GM21381 (cell line): Measurements from ENCODE around the gene ANO4.
A peak's percentile ranks its signal among the peaks of the same experiment; 100 is the strongest.
"Not testable (repeated sequence)": the region's sequence is repeated elsewhere in the genome, so short reads cannot be mapped to it uniquely, and the experiment has no call there.

Source experiments
- ATAC-seq: cut with Tn5 transposase; IDR thresholded peaks from one replicate; pipeline ENCODE4 v1.9.1; 2021; ENCODE audit warnings: mild to moderate bottlenecking, moderate library complexity; ENCODE audit not compliant: unreplicated experiment

The ANO4 gene

DNA sequence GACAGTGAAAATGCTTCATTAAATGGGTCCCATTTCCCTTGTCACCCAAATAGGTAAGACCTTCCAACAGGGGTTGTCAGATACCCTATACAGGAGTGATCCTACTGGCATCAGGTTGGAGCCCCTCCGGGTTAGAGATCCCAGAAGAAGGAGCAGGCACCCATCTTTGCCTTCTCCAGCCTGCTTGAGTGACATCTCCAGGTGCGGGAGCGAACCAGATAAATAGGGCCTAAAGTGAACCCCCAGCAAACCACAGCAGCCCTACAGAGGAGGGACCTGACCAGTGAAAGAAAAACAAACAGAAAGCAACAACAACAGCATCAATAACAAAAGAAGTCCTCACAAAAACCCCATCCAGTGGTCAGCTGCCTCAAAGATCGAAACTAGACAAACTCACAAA lies 233.2 kb downstream of the ANO4 start:
- no peak for ATAC-seq

DNA sequence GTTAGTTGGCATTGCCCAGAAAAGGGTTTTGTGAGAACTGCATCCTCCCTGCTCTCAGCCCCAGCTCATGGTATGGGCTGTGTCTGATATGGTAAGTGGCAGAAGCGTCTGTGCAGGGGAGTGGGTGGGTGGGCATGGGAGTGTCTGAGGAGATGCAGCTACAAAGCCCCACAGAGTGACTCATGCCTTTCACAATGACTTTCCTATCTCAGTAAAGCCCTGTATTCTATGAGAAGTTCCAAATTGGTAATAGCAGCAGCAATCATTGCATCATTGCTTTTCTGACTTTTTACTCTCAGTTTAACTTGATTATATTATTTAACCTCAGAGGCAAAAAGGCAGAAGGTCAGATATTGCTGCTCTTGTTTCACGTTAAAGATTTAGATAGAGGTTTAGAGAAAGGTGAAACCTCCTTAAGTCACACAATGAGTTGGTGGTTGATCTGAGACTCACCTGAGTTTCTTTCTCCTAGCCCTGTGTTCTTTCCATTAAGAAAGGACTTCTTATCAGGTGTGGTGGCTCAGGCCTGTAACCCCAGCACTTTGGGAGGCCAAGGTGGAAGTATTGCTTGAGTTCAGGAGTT lies 243.8 kb downstream of the ANO4 start:
- no peak for ATAC-seq

DNA sequence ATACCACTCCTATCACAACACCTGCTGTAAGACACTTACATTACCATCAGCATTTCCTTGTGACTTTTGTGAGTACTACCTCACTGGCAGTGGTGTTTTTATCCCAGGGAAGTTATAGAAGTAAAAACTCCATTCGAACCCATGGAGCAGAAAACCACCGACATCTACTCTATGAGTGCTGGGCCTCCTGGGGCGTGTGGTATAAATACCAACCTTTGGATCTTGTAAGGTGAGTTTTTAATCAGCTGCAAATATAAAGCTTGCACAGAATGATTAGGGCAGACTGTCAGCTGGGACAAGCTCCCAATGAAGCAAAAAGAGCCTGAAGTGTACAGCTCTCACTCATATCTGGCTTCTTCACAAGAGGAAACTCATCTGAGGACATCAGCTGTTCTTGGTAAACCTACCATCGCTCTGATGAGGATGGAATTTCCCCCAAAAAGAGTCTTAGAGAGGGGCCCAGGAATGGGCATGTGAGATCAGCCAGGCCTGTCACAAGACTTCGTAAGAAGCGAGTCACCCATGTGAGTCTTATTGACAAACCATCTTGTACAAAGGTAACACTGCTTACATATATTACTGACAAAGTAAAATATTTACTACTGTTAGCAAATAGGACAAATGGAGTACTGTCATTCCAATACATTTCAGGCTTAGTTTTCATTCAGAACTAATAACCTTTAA lies 245.4 kb downstream of the ANO4 start:
- ATAC-seq, result no peak

DNA sequence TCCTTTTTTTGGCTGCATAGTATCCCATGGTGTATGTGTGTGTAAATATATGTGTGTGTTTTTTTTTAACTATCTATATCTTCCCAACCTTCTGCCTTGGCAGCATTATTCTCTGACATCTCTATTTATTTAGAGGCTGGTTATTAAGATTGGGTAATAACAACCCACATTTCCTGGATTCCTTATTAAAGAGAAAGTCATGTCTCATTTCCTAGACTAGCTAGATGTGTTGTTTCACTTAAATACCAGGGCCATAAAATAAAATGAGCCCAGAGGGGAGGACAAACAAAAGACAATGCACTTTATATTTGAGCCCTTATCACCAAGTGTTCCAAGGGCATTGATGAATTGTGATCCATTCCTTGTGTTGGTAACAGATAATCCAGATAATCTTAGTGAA lies 246.4 kb downstream of the ANO4 start:
- ATAC-seq, result no peak

DNA sequence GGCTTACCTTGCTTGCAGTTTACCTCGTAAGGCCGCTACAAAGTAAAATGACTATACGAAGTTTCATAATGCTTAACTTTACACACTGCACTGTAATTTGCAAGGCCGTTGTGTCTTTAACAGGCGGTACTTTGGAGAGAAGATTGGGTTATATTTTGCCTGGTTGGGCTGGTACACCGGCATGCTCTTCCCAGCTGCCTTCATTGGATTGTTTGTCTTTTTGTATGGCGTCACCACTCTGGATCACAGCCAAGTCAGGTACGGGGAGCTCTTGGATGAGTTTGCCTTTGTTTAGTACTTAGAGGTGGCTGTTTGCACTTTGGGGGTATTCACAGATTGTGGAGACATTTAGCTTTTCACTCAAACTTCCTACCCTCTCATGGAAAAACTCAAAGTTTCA lies 247.6 kb downstream of the ANO4 start:
- ATAC-seq, result no peak

DNA sequence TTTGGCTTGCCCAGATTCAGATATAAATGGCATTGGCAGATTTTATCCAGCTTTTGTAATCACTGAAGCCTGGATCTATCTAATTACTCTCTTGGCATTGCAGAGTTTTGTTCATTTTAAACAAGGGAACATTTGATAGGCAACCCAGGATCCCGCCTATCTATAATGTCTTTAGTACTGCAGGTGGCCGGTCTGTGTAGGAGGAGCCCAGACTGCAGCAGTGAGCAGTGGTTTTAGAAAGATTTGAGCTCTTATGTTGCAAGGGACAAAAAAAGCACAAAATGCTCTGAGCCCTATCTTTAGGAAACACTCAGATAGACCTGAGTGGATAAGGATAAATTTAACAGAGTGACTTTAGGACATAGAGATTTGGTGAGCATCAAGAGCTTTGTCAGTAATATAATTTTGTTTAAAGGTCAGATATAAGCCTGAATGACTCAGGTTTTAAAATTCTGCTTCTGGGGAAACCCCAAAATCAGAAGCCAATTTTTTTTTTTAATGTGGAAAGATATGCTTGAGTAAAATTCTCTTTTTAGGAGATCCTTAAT lies 250.0 kb downstream of the ANO4 start:
- ATAC-seq, result no peak

DNA sequence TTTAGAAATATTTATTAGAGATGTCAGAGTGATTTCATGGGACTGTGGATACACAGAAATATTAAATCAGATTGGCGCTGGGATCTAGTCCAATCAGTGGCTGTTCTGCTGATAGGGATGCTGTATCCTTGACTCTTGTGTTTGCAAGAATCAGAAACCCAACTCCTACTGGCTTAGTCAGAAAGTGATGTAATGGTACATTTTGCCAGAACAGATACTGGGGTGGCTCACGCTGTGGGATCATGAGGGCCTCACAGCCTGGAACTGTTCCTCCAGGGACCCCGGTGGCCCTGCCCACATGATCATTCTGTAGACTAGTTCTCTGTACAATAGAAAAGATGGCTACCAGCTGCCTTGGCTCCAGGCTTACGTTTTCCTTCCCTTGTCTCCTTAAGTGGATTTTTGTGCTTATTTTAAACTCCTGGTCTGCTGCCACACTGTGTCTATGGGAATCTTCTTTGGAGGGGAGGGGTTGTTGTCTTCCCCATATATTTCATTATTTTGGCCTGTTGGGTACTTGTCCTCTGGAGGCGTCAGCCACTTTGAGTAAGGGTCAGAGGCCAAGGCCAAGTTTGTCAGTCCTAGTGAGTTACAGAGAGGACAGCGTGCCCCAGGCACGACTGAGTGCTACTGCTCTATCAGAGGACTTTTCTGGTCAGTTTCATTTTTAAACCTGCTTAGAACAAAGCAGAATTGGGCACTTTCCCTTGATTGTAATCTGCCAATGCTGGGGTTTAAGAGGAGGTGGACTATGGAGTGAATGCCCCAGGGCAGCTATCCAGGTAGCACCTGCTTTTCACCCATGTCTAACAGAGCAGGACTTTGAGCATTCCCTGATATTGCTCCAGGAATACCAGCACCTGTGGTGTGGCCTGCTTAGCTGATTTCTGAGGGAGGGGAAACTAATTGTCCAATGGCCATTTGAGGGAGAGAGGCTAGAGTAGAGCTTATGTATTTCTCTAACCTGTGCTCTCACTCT lies 251.2 kb downstream of the ANO4 start:
- ATAC-seq, result no peak

DNA sequence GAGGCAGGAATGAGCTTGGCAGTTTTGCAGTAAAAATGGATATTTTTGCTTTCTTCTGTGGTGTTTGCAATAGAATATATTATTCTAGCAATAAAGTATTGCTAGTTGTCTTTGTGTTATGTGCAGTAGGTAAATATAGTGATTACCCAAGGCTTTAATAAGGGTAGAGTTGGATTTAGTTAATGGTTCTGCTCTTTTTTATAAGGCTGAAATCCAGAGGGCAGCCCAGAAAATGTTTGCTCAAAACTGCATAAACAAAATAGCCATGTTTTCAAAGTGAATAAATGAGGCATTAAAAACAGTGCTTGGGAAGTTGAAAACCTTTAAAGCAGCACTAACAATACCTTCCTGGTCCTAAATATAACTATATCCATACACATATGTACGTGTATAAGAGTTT lies 253.1 kb downstream of the ANO4 start:
- ATAC-seq, result no peak

DNA sequence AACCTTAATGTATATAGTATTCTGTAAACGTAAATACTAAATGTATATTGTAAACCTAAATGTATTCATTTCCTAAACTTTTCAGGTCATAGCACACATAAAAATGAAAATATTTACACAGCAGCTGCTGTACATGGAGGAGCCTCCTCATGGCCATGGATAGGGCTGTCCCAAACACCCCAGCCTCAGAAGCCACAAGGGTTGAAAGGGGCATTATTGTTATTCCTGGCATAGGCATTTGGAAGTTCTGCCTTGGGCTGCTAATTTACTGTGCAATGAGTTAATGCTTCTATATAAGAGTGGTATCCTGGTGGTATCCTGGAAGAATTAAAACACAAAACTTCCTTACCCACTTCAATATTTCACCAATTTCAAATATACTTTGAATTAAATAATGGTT lies 256.1 kb downstream of the ANO4 start:
- ATAC-seq, result no peak

DNA sequence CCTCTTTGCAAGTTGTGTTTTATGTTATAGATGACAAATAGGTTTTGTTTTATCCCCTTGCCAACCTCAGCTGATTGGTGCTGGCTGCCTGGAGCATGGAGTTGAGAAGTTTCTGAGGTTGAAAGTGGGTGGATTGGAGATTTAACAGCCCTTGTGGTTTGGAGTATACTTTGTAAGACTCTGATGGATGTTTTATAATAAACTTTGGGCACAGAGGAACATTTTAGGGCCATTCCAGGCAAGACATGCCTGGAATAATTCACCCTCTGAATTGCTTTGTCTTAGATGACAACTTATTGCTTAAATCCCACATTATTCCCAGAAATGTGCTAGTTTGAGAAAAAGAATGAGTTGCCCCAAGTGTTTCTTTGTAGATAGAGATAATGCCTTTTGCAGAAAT lies 256.6 kb downstream of the ANO4 start:
- ATAC-seq, result no peak

DNA sequence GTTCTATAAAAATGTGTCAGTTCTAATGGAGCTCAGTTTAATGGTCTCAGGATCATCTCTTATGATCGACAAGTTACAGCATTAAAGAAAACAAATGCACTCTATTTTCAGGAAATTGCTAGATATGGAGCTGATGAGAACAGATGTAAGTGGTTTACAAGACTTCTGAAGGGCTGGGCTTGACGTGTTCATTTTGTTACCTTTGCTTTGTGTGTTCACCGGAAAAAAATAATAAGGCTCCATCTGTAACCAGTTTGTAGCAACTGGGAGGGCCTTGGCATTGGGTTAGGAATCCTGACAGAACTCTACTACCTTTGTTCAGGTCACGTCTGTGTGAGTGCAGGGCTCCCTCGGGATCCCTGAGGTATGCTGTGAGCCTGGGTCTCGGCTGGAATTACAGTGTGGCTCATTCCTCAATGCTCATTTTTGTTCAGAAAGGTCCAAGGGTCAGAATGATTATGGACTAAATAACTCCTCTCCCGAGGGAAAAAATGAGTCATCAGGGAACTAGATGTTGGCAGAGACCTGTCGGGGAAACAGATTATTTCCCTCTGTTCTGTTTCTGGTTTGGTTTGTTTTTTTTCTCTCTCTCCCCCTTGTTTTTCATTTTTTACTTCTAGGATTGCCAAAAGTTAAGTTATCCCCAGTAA lies 257.4 kb downstream of the ANO4 start:
- ATAC-seq, result no peak

DNA sequence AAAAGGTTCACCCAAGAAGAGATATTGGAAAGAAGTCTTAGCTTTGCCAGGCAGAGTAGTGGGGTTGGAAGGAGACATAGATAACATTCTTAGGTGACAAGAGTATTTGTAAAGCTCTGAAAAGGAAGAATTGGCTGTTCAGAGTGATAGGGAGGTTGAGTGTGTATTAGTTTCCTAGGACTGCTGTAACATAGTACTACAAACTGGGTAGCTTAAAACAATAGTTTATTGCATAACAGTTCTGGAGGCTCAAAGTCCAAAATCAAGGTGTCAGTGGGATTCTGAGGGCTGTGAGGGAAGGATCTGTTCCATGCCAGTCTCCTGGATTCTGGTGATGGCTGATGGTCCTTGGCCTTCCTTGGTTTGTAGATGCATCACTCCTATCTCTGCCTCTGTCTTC lies 258.6 kb downstream of the ANO4 start:
- no peak for ATAC-seq

DNA sequence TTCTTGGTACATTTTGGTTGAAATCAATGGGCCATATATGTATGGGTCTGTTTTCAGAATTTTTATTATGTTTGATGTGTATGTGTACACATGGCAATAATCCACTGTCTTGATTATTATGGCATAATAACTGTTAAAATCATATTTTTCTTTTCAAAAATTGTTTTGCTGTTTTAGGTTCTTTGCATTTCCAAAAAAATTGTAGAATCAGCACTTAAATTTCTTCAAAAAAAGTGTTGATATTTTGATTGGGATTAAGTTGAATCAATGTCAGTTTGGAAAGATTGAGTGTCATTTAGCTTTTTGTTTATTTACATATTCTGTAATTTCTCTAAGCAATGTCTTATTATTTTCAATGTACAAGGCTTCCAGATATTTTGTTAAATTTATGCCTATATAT lies 261.4 kb downstream of the ANO4 start:
- no peak for ATAC-seq

DNA sequence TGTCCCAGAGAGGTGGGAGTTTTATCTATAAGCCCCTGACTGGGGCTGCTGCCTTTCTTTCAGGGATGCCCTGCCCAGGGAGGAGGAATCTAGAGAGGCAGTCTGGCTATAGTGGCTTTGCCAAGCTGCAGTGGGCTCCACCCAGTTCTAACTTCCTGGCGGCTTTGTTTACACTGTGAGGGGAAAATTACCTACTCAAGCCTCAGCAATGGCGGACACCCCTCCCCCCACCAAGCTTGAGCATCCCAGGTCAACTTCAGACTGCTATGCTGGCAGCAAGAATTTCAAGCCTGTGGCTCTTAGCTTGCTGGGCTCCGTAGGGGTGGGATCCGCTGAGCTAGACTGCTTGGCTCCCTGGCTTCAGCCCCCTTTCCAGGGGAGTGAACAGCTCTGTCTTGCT lies 267.9 kb downstream of the ANO4 start:
- not testable (repeated sequence) for ATAC-seq

DNA sequence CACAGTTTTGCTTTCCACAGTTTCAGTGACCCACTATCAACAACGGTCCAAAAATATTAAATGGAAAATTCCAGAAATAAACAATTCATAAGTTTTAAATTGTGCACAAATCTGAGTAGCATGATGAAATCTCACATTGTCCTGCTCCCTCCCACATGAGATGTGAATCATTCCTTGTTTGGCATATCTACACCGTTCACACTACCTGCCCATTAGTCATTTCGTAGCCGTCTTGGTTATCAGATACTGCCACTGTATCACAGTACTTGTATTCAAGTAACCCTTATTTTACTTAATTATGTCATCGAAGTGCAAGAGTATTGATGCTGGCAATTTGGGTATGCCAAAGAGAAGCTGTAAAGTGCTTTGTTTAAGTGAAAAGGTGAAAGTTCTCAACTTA lies 270.1 kb downstream of the ANO4 start:
- ATAC-seq, result no peak

DNA sequence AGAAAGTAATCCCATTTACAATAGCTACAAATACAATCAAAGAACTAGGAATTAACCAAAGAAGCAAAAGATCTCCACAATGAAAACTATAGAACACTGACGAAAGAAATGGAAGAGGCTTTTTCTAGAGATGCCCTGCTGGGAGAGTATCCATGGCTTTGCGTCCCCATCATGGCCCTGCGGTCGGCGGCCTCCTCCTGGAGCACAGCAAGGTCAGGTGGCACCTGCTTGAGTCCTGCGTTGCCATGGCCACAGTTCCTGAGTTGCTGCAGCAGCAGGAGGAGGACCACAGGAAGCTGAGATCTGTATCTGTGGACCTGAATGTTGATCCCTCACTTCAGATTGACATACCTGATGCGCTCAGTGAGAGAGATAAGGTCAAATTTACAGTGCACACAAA lies 271.9 kb downstream of the ANO4 start:
- ATAC-seq, result no peak

DNA sequence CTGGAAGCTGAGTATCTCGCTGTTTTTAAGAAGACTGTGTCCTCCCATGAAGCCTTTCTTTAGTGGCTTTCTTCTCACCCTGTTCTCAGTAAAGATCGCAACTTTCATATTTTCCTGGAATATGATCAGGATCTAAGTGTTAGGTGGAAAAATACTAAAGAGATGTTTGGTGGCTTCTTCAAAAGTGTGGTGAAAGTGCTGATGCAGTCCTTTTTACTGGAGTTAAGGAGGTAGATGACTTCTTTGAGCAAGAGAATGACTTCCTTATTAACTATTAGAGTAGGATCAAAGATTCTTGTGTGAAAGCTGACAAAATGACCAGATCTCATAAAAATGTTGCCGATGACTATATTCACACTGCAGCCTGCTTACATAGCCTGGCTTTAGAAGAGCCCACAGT lies 273.8 kb downstream of the ANO4 start:
- no peak for ATAC-seq

DNA sequence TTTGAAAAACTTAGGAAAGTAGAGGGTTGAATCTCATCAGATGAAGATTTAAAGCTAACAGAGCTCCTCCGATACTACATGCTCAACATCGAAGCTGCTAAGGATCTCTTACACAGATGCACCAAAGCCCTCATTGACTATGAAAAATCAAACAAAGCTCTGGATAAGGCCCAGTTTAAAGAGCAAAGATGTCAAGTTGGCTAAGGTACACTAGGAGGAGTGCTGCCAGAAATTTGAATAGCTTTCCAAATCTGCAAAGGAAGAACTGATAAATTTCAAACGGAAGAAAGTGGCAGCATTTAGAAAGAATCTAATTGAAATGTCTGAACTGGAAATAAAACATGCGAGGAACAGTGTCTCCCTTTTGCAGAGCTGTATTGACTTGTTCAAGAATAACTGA lies 274.3 kb downstream of the ANO4 start:
- no peak for ATAC-seq

DNA sequence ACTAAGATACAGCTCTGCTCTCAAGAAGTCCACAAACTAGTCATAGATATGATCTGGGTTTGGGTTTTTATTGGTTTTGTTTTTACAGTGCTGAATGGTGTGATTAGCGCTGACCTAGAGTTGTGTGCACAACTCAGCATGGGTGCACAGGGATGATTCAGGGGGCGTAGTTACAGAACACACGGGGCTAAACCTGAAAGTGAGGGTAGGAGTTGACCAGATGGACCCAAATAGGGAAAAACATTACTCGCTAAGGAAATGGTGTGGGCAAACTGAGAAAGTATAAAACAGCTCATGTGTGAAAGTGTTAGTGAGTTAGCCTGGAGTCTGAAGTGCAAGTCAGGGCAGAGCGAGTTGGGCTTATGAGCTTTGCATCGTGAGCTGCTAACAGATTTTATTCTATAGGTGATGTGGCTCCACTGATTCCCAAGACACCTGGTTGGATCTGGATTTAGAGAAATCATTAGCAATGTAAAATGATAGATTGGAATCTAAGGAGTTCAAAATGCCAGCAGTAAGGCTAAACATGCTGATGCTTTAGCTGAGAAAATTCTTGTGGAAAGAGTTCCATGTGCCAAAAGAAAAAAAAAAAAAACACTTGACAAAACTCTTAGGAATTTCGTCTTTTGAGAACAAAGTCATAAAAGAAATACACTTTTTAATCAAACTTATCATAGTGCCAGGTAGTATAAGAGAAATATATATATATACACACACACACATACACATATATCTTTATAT lies 280.5 kb downstream of the ANO4 start:
- ATAC-seq, result peak; percentile 49

DNA sequence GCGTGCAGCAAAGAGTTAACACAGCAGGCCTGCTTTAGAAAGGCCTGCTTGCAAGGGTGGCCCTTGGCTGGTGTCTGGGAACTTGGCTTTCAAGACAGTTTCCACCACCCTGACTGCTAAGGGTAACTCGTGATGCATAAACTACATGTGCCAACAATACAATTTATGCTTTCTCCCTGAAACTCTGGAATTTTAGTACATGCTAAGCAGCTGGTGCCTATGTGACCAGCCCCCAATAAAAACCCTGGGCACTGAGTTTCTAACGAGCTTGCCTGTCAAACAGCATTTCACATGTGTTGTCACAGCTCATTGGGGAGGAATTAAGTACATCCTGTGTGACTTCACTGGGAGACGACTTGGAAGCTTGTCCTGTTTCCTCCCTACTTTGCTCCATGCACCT lies 282.3 kb downstream of the ANO4 start:
- no peak for ATAC-seq
